Stomach (tissue), 4 donors: ENCODE results near the gene KLRF1.

Source experiments
- CTCF ChIP-seq, 7 experiments: fragments of 450-650 bp in 4 of 7; fragments of 200-600 bp in 3 of 7; sonication (generic) in 3 of 7; IDR thresholded peaks; one replicate each; pipeline ENCODE4 v1.5.1; 2016 to 2019; ENCODE audit warnings: antibody characterized with exemption in 7 of 7, control low read depth in 2 of 7, mild to moderate bottlenecking in 1 of 7
- POLR2A ChIP-seq, 4 donors: fragments of 450-650 bp; IDR thresholded peaks; one replicate each; pipeline ENCODE4 v1.6.1; 2016; ENCODE audit warnings: antibody characterized with exemption in 4 of 4, control low read depth in 2 of 4, mild to moderate bottlenecking in 1 of 4, moderate library complexity in 1 of 4
- POLR2AphosphoS5 ChIP-seq, 3 donors: sonication (generic); formaldehyde crosslinking; IDR thresholded peaks; one replicate each; pipeline ENCODE4 v1.6.1; 2016; ENCODE audit warnings: antibody characterized with exemption in 3 of 3

DNA sequence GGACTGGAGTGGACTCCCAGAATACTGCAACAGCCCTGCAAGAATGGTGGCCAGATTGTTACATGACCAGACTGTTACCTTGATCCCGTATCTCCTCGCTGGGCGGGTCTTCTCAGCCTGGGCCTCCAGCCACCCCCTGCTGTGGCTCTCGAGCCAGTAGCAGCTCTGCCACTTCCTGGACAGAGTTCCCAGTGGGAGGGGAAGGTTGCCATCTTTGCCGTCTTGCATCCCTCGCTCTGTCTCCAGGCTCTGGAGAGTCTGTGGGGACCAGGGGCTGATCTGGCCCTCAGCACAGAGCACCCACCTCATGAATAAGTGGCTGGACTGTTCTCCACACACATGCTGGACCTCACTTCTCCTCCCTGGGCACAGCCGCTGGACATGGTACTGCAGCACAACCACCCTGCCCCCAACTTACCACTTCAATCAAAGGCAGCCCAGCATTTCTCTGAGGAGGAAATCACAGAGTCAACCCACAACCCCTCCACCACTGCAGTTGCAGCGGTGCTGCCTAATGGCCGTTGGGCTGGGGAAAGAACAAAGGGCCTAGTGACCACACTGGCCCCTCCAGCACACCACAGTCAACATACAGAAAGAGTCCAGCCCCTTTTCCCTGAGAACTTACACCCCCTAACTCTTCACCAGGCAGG, 6.9 kb upstream of the KLRF1 start:
- TF ChIP-seq CTCF (IDR thresholded peaks at IDR 0.05) (no peak), POLR2A (IDR thresholded peaks at IDR 0.05) (no peak), POLR2AphosphoS5 (IDR thresholded peaks at IDR 0.05) (no peak)
